Liver (tissue), 3 donors: ENCODE data around the gene CYB5R4.

Experiments
- HNF4G ChIP-seq: IDR thresholded peaks from 2 replicates; pipeline ENCODE4 v1.6.1; 2016; ENCODE audit warnings: antibody characterized with exemption
- JUND ChIP-seq, 2 donors: IDR thresholded peaks; 2 replicates each; pipeline ENCODE4 v1.6.1; 2016; ENCODE audit warnings: antibody characterized with exemption in 2 of 2
- RAD21 ChIP-seq, 2 donors: IDR thresholded peaks; 2 replicates each; pipeline ENCODE4 v1.6.1; 2016; ENCODE audit warnings: antibody characterized with exemption in 2 of 2, mild to moderate bottlenecking in 2 of 2
- RXRA ChIP-seq, 2 donors: IDR thresholded peaks; 2 replicates each; pipeline ENCODE4 v1.6.1; 2017 to 2018; ENCODE audit warnings: antibody characterized with exemption in 2 of 2, mild to moderate bottlenecking in 1 of 2
- SP1 ChIP-seq: IDR thresholded peaks from 2 replicates; pipeline ENCODE4 v1.6.1; 2018; ENCODE audit warnings: antibody characterized with exemption, mild to moderate bottlenecking
- TAF1 ChIP-seq: conservative IDR thresholded peaks from 2 replicates; pipeline ENCODE4 v1.6.1; 2016; ENCODE audit warnings: antibody characterized with exemption, mild to moderate bottlenecking
- YY1 ChIP-seq: IDR thresholded peaks from 2 replicates; pipeline ENCODE4 v1.6.1; 2016; ENCODE audit warnings: antibody characterized with exemption, mild to moderate bottlenecking
- TF ChIP-seq, protein P1 (sequence below): fragments of 150-350 bp; IDR thresholded peaks from 2 replicates; pipeline ENCODE4 v1.5.1; 2017; ENCODE audit warnings: improper control_type of control experiment, low read depth, low read length; ENCODE audit not compliant: missing input control
- TF ChIP-seq, protein P2 (sequence below): IDR thresholded peaks from 2 replicates; pipeline ENCODE4 v1.6.1; 2016; ENCODE audit warnings: antibody characterized with exemption
- TF ChIP-seq, protein P3 (sequence below): IDR thresholded peaks from 2 replicates; pipeline ENCODE4 v1.6.1; 2016; ENCODE audit warnings: antibody characterized with exemption
- TF ChIP-seq, protein P4 (sequence below): IDR thresholded peaks from 2 replicates; pipeline ENCODE4 v1.6.1; 2016; ENCODE audit warnings: antibody characterized with exemption, mild to moderate bottlenecking
- TF ChIP-seq, protein P5 (sequence below): IDR thresholded peaks from 2 replicates; pipeline ENCODE4 v1.6.1; 2016; ENCODE audit warnings: antibody characterized with exemption
- donor health status: healthy.
- donor health status: healthy.

DNA sequence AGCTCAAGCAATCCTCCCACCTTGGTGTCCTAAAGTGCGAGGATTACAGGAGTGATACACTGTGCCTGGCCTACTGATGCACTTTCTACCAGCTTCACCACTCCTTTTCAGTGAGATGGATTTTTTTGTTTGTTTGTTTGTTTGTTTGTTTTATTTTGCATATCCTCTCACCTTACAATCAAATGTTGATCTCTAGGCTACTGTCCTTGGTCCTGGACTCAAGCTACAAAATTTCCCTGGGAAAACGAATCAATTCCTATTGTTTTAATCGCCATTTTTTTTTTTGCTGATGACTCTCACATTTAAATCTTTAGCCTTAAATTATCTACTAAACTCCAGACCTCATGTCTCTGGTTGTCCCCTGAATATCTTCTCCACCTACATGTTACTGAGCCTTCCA, 9.9 kb upstream of the CYB5R4 start:
- TF ChIP-seq, protein P1, sequence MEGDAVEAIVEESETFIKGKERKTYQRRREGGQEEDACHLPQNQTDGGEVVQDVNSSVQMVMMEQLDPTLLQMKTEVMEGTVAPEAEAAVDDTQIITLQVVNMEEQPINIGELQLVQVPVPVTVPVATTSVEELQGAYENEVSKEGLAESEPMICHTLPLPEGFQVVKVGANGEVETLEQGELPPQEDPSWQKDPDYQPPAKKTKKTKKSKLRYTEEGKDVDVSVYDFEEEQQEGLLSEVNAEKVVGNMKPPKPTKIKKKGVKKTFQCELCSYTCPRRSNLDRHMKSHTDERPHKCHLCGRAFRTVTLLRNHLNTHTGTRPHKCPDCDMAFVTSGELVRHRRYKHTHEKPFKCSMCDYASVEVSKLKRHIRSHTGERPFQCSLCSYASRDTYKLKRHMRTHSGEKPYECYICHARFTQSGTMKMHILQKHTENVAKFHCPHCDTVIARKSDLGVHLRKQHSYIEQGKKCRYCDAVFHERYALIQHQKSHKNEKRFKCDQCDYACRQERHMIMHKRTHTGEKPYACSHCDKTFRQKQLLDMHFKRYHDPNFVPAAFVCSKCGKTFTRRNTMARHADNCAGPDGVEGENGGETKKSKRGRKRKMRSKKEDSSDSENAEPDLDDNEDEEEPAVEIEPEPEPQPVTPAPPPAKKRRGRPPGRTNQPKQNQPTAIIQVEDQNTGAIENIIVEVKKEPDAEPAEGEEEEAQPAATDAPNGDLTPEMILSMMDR, result no peak
- TF ChIP-seq JUND (IDR thresholded peaks at IDR 0.05), result no peak
- TF ChIP-seq RXRA (IDR thresholded peaks at IDR 0.05), result no peak
- no peak for TF ChIP-seq RAD21 (IDR thresholded peaks at IDR 0.05)
- TF ChIP-seq SP1, result no peak
- TF ChIP-seq, protein P2, sequence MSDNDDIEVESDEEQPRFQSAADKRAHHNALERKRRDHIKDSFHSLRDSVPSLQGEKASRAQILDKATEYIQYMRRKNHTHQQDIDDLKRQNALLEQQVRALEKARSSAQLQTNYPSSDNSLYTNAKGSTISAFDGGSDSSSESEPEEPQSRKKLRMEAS, result no peak
- TF ChIP-seq YY1, result no peak
- TF ChIP-seq, protein P3, sequence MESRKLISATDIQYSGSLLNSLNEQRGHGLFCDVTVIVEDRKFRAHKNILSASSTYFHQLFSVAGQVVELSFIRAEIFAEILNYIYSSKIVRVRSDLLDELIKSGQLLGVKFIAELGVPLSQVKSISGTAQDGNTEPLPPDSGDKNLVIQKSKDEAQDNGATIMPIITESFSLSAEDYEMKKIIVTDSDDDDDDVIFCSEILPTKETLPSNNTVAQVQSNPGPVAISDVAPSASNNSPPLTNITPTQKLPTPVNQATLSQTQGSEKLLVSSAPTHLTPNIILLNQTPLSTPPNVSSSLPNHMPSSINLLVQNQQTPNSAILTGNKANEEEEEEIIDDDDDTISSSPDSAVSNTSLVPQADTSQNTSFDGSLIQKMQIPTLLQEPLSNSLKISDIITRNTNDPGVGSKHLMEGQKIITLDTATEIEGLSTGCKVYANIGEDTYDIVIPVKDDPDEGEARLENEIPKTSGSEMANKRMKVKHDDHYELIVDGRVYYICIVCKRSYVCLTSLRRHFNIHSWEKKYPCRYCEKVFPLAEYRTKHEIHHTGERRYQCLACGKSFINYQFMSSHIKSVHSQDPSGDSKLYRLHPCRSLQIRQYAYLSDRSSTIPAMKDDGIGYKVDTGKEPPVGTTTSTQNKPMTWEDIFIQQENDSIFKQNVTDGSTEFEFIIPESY, result no peak
- TF ChIP-seq, protein P4, sequence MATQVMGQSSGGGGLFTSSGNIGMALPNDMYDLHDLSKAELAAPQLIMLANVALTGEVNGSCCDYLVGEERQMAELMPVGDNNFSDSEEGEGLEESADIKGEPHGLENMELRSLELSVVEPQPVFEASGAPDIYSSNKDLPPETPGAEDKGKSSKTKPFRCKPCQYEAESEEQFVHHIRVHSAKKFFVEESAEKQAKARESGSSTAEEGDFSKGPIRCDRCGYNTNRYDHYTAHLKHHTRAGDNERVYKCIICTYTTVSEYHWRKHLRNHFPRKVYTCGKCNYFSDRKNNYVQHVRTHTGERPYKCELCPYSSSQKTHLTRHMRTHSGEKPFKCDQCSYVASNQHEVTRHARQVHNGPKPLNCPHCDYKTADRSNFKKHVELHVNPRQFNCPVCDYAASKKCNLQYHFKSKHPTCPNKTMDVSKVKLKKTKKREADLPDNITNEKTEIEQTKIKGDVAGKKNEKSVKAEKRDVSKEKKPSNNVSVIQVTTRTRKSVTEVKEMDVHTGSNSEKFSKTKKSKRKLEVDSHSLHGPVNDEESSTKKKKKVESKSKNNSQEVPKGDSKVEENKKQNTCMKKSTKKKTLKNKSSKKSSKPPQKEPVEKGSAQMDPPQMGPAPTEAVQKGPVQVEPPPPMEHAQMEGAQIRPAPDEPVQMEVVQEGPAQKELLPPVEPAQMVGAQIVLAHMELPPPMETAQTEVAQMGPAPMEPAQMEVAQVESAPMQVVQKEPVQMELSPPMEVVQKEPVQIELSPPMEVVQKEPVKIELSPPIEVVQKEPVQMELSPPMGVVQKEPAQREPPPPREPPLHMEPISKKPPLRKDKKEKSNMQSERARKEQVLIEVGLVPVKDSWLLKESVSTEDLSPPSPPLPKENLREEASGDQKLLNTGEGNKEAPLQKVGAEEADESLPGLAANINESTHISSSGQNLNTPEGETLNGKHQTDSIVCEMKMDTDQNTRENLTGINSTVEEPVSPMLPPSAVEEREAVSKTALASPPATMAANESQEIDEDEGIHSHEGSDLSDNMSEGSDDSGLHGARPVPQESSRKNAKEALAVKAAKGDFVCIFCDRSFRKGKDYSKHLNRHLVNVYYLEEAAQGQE, result no peak
- no peak for TF ChIP-seq TAF1
- TF ChIP-seq HNF4G, result no peak
- TF ChIP-seq, protein P5, sequence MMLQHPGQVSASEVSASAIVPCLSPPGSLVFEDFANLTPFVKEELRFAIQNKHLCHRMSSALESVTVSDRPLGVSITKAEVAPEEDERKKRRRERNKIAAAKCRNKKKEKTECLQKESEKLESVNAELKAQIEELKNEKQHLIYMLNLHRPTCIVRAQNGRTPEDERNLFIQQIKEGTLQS, result no peak
